ENCODE data around the gene CUX1. TPM values are rescaled to one million over a fixed set of nuclear protein-coding genes. Genes with fewer than 3 reads are reported as not detected.

The CUX1 gene
- total RNA-seq, 4 donors from 2014 or later: 40.8 to 62.1 (median 43.8) TPM

GRCh38 chr7:102198417-102198956 is 381.1 kb downstream of the CUX1 start:
- no peak overlapping the region for H3K4me3 ChIP-seq (ENCODE audit: low read depth, poor library complexity, severe bottlenecking)
- TF ChIP-seq, protein P1, sequence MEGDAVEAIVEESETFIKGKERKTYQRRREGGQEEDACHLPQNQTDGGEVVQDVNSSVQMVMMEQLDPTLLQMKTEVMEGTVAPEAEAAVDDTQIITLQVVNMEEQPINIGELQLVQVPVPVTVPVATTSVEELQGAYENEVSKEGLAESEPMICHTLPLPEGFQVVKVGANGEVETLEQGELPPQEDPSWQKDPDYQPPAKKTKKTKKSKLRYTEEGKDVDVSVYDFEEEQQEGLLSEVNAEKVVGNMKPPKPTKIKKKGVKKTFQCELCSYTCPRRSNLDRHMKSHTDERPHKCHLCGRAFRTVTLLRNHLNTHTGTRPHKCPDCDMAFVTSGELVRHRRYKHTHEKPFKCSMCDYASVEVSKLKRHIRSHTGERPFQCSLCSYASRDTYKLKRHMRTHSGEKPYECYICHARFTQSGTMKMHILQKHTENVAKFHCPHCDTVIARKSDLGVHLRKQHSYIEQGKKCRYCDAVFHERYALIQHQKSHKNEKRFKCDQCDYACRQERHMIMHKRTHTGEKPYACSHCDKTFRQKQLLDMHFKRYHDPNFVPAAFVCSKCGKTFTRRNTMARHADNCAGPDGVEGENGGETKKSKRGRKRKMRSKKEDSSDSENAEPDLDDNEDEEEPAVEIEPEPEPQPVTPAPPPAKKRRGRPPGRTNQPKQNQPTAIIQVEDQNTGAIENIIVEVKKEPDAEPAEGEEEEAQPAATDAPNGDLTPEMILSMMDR (IDR thresholded peaks at IDR 0.05): no peak
- 92% methylated on average over 14 of the region's 14 CpGs for WGBS, 2 donors
- DNase-seq (ENCODE audit: low spot score in 2 of 2): no peak
- intact Hi-C loops (cut with DNase I; ENCODE audit: low total_unique reads): no loop called here

GRCh38 chr7:102201576-102201975 is 384.1 kb downstream of the CUX1 start:
- H3K4me3 ChIP-seq (ENCODE audit: low read depth, poor library complexity, severe bottlenecking): no peak overlapping the region
- DNase-seq (ENCODE audit: low spot score in 2 of 2): no peak
- TF ChIP-seq, protein P1 (IDR thresholded peaks at IDR 0.05): no peak
- TF ChIP-seq POLR2A (IDR thresholded peaks at IDR 0.05): no peak
- WGBS, 2 donors: 96% methylated on average over 27 of the region's 27 CpGs
- intact Hi-C loops (cut with DNase I; ENCODE audit: low total_unique reads): no loop called here

- WGBS, 2 donors: 91 to 94% methylated on average over 6 of the region's 6 CpGs
- no peak for DNase-seq (ENCODE audit: low spot score in 2 of 2)
- TF ChIP-seq POLR2A (IDR thresholded peaks at IDR 0.05): no peak
- TF ChIP-seq, protein P1 (IDR thresholded peaks at IDR 0.05): no peak
- H3K4me3 ChIP-seq (ENCODE audit: low read depth, poor library complexity, severe bottlenecking): no peak overlapping the region
- intact Hi-C loops (cut with DNase I; ENCODE audit: low total_unique reads): no loop called here
These were observed 385.1 kb downstream of the CUX1 start for GRCh38 chr7:102202556-102202955.

DNA sequence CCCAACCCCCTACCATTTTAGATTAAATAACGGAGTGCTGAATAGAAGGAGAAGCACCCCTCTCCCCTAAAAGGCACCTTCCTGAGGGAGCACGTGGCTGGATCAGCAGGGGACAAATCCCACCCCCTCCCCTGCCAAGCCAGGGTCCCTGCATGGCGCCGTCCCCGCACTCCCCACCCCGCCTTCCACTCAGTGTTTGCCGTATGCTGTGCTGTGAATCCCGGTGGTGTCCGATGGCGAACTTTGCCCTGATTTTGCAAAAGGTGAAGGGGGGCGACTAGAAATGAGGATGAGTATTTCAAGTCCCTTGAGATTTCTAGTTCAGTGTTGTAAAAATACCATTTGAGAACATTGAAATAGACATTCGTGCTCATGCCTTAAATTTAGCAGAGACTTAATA is 385.8 kb downstream of the CUX1 start:
- DNase-seq (ENCODE audit: low spot score in 2 of 2): no peak
- 87 to 89% methylated on average over 12 of the region's 12 CpGs for WGBS, 2 donors
- intact Hi-C loops (cut with DNase I; ENCODE audit: low total_unique reads): no loop called here
- no peak overlapping the region for H3K4me3 ChIP-seq (ENCODE audit: low read depth, poor library complexity, severe bottlenecking)
- no peak for TF ChIP-seq POLR2A (IDR thresholded peaks at IDR 0.05)
- TF ChIP-seq, protein P1 (IDR thresholded peaks at IDR 0.05): no peak

DNA sequence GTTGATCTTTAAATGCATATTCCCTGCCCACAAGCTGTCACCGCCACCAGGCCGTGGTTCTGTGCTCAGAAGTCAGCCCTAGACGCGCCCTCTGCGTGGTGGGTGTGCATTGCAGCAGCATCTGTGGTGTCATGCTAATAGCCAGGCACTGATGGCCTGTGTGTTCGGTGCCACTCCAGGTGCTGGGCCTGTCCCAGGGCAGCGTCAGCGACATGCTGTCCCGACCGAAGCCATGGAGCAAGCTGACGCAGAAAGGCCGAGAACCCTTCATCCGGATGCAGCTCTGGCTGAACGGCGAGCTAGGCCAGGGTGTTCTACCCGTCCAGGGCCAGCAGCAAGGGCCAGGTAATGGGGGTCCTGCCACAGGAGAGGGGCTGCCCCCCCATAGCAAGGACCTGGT is 386.8 kb downstream of the CUX1 start:
- no peak for TF ChIP-seq POLR2A (IDR thresholded peaks at IDR 0.05)
- TF ChIP-seq, protein P1 (IDR thresholded peaks at IDR 0.05): no peak
- DNase-seq (ENCODE audit: low spot score in 2 of 2): no peak
- intact Hi-C loops (cut with DNase I; ENCODE audit: low total_unique reads): no loop called here
- no peak overlapping the region for H3K4me3 ChIP-seq (ENCODE audit: low read depth, poor library complexity, severe bottlenecking)
- WGBS, 2 donors: 96 to 99% methylated on average over 11 to 16 of the region's 16 CpGs

DNA sequence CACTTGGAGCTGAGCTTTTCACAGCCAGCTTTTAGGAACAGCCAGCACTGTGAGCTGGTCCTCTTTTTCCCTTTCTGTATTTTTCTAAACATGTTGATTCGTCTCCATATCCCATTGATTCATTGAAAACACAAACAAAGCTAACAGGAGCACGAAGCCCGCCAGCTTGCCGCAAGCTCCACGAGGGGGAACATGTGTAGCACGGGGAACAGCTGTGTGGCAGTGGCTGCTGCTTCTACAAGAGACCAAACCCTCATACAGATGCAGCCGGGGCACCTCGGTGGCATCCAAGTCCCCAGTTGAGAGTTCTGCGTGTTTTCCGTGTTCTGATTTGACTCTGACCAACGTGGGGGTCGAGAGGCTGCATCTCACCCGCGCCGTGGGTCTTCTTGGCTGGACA is 388.5 kb downstream of the CUX1 start:
- H3K4me3 ChIP-seq (ENCODE audit: low read depth, poor library complexity, severe bottlenecking): no peak overlapping the region
- TF ChIP-seq, protein P1 (IDR thresholded peaks at IDR 0.05): no peak
- no peak for TF ChIP-seq POLR2A (IDR thresholded peaks at IDR 0.05)
- intact Hi-C loops (cut with DNase I; ENCODE audit: low total_unique reads): no loop called here
- no peak for DNase-seq (ENCODE audit: low spot score in 2 of 2)
- 96 to 97% methylated on average over 15 of the region's 15 CpGs for WGBS, 2 donors

Measured in lower leg skin (tissue), 4 donors.